Neuronal stem cell (in vitro differentiated cells): ENCODE data around the gene ZSCAN10.

Source experiments
- DNase-seq: peaks from one replicate; pipeline ENCODE4 v3.0.0-alpha.2; 2013; ENCODE audit warnings: low spot score
- H2AFZ ChIP-seq: one replicate; pipeline ENCODE4 v1.6.1; 2013; ENCODE audit warnings: mild to moderate bottlenecking, low read length, inconsistent platforms
- H2AK5ac ChIP-seq: 2 replicates; pipeline ENCODE4 v1.6.1; 2013; ENCODE audit warnings: low read depth, mild to moderate bottlenecking, inconsistent platforms, low read length, moderate library complexity, mixed read lengths
- H2BK120ac ChIP-seq: 2 replicates; pipeline ENCODE4 v1.6.1; 2013; ENCODE audit warnings: low read depth, mild to moderate bottlenecking, inconsistent platforms, low read length, moderate library complexity, mixed read lengths
- H2BK12ac ChIP-seq: one replicate; pipeline ENCODE4 v1.6.1; 2013; ENCODE audit warnings: low read length, inconsistent platforms
- H2BK15ac ChIP-seq: 2 replicates; pipeline ENCODE4 v1.6.1; 2013; ENCODE audit warnings: mild to moderate bottlenecking, low read length, inconsistent platforms, mixed read lengths
- H2BK5ac ChIP-seq: one replicate; pipeline ENCODE4 v1.6.1; 2013; ENCODE audit warnings: inconsistent platforms, mild to moderate bottlenecking, low read length, moderate library complexity
- H3K14ac ChIP-seq: one replicate; pipeline ENCODE4 v1.6.1; 2013; ENCODE audit warnings: low read length, inconsistent platforms
- H3K18ac ChIP-seq: 2 replicates; pipeline ENCODE4 v1.6.1; 2013; ENCODE audit warnings: low read length, inconsistent platforms
- H3K23ac ChIP-seq: 2 replicates; pipeline ENCODE4 v1.6.1; 2013; ENCODE audit warnings: low read depth, mild to moderate bottlenecking, mixed read lengths, low read length, inconsistent platforms; ENCODE audit not compliant: poor library complexity
- H3K27ac ChIP-seq: replicated peaks from 3 replicates; pipeline ENCODE4 v1.5.1; 2013; ENCODE audit warnings: low read length, inconsistent platforms
- H3K27me3 ChIP-seq, 3 experiments: 2 replicates each; pipeline ENCODE4 v1.6.1; 2013; ENCODE audit warnings: low read length in 3 of 3, mild to moderate bottlenecking in 2 of 3, inconsistent platforms in 1 of 3, low read depth in 1 of 3, mixed read lengths in 1 of 3, moderate library complexity in 1 of 3; ENCODE audit not compliant: control insufficient read depth in 3 of 3, insufficient read depth in 3 of 3
- H3K36me3 ChIP-seq, 2 donors: replicated peaks in 1 of 2; 2 replicates each; pipeline ENCODE4 v1.6.1; 2013; ENCODE audit warnings: low read length in 2 of 2; ENCODE audit not compliant: control insufficient read depth in 2 of 2, insufficient read depth in 2 of 2
- H3K4ac ChIP-seq: 2 replicates; pipeline ENCODE4 v1.6.1; 2013; ENCODE audit warnings: inconsistent platforms, mild to moderate bottlenecking, low read length, moderate library complexity
- H3K4me1 ChIP-seq, 2 donors: 1 replicate in 1 of 2; 2 replicates in 1 of 2; pipeline ENCODE4 v1.6.1; 2013; ENCODE audit warnings: low read length in 2 of 2, low read depth in 1 of 2; ENCODE audit not compliant: control insufficient read depth in 2 of 2, insufficient read depth in 1 of 2
- H3K4me2 ChIP-seq: one replicate; pipeline ENCODE4 v1.6.1; 2013; ENCODE audit warnings: mild to moderate bottlenecking, low read length, inconsistent platforms; ENCODE audit not compliant: insufficient read depth, poor library complexity, severe bottlenecking
- H3K4me3 ChIP-seq, 2 donors: 2 replicates each; pipeline ENCODE4 v1.5.1; 2013; ENCODE audit warnings: low read length in 2 of 2, mild to moderate bottlenecking in 2 of 2, inconsistent platforms in 1 of 2, moderate library complexity in 1 of 2
- H3K79me1 ChIP-seq: one replicate; pipeline ENCODE4 v1.6.1; 2013; ENCODE audit warnings: low read depth, mild to moderate bottlenecking, inconsistent platforms, low read length, moderate library complexity
- H3K9ac ChIP-seq: one replicate; pipeline ENCODE4 v1.6.1; 2013; ENCODE audit warnings: mild to moderate bottlenecking, low read depth, low read length, inconsistent platforms; ENCODE audit not compliant: poor library complexity
- H3K9me3 ChIP-seq, 2 donors: replicated peaks in 1 of 2; 2 replicates each; pipeline versions ENCODE3 to v1.6.1; 2013; ENCODE audit warnings: low read length in 2 of 2, mild to moderate bottlenecking in 2 of 2, inconsistent platforms in 1 of 2, low read depth in 1 of 2, mixed read lengths in 1 of 2, moderate library complexity in 1 of 2; ENCODE audit not compliant: control insufficient read depth in 2 of 2, insufficient read depth in 1 of 2
- H4K8ac ChIP-seq: one replicate; pipeline ENCODE4 v1.6.1; 2013; ENCODE audit warnings: low read depth, mild to moderate bottlenecking, inconsistent platforms, low read length, moderate library complexity
- H4K91ac ChIP-seq: one replicate; pipeline ENCODE4 v1.6.1; 2013; ENCODE audit warnings: low read length, low read depth, mild to moderate bottlenecking, inconsistent platforms; ENCODE audit not compliant: poor library complexity
- WGBS, 2 donors: extraction: QIAGEN DNeasy Blood & Tissue Kit; methylation state at CpG; one replicate each; pipeline ENCODE4 v1.1.7; 2013; ENCODE audit warnings: missing lambda C conversion rate in 2 of 2, mixed read lengths in 1 of 2; ENCODE audit not compliant: insufficient read length in 2 of 2, insufficient replicate concordance in 1 of 2; ENCODE audit errors: extremely low coverage in 2 of 2; 5-methylcytosine and 5-hydroxymethylcytosine counted together

The ZSCAN10 gene

GRCh38 chr16:3058139-3059030 lies 40.7 kb downstream of the ZSCAN10 start:
- H3K23ac ChIP-seq = peak overlapping the region; percentile 89
- H3K4me3 ChIP-seq = peak overlapping the region; percentile 58 to 88
- no peak overlapping the region for H3K4ac ChIP-seq
- H3K4me1 ChIP-seq = peaks cover 5 to 7% of the 10 kb centered on the region in 2 donors
- H3K9ac ChIP-seq = peak overlapping the region; percentile 94
- H4K8ac ChIP-seq = no peak overlapping the region
- peaks cover 0 to 2% of the 10 kb centered on the region in 2 donors for H3K9me3 ChIP-seq
- no peak overlapping the region for H2BK5ac ChIP-seq
- peak overlapping the region; percentile 93 for H2AFZ ChIP-seq
- H2BK12ac ChIP-seq = no peak overlapping the region
- peak; percentile 23 for DNase-seq
- WGBS, 2 donors = no CpG with 5 or more reads among the region's 77 CpGs
- H3K27me3 ChIP-seq = peaks cover 0 to 13% (median 0%) of the 10 kb centered on the region in 3 experiments
- H2BK15ac ChIP-seq = peak overlapping the region; percentile 70
- peaks cover 7 to 12% of the 10 kb centered on the region in 2 donors for H3K36me3 ChIP-seq
- H2BK120ac ChIP-seq = no peak overlapping the region
- H3K14ac ChIP-seq = no peak overlapping the region
- H3K27ac ChIP-seq = no peak overlapping the region
- no peak overlapping the region for H4K91ac ChIP-seq
- peak overlapping the region; percentile 94 for H3K18ac ChIP-seq
- H2AK5ac ChIP-seq = peak overlapping the region; percentile 73
- peak overlapping the region; percentile 96 for H3K4me2 ChIP-seq
- H3K79me1 ChIP-seq = peaks cover 1% of the 10 kb centered on the region

- Histone ChIP-seq H2BK12ac (no peak overlapping the region), H3K4me1 (peaks cover 5 to 7% of the 10 kb centered on the region in 2 donors), H3K36me3 (peaks cover 7 to 12% of the 10 kb centered on the region in 2 donors), H3K27me3 (peaks cover 0 to 13% (median 0%) of the 10 kb centered on the region in 3 experiments), H3K18ac (peak overlapping the region; percentile 27), H3K27ac (no peak overlapping the region), H2BK15ac (no peak overlapping the region), H3K14ac (no peak overlapping the region), H4K8ac (no peak overlapping the region), H3K79me1 (peaks cover 1% of the 10 kb centered on the region), H2AFZ (no peak overlapping the region), H4K91ac (no peak overlapping the region), H3K9me3 (peaks cover 0 to 2% of the 10 kb centered on the region in 2 donors), H3K4ac (no peak overlapping the region), H2BK5ac (no peak overlapping the region), H3K23ac (peak overlapping the region; percentile 89), H2AK5ac (no peak overlapping the region), H2BK120ac (no peak overlapping the region), H3K9ac (peak overlapping the region; percentile 38), H3K4me2 (peak overlapping the region; percentile 96), H3K4me3 (no peak overlapping the region)
- no peak for DNase-seq
- no CpG with 5 or more reads among the region's 22 CpGs for WGBS, 2 donors
Measured at GRCh38 chr16:3057181-3058138, 41.6 kb downstream of the ZSCAN10 start.

- H3K79me1 ChIP-seq = peaks cover 1% of the 10 kb centered on the region
- H3K14ac ChIP-seq = no peak overlapping the region
- no peak overlapping the region for H3K4me2 ChIP-seq
- H2BK5ac ChIP-seq = no peak overlapping the region
- no peak overlapping the region for H3K27ac ChIP-seq
- no peak overlapping the region for H3K23ac ChIP-seq
- H3K4me3 ChIP-seq = no peak overlapping the region
- H3K27me3 ChIP-seq = peaks cover 0 to 13% (median 0%) of the 10 kb centered on the region in 3 experiments
- H3K9ac ChIP-seq = peak overlapping the region; percentile 38
- H2BK12ac ChIP-seq = no peak overlapping the region
- no peak overlapping the region for H2BK15ac ChIP-seq
- peaks cover 5 to 7% of the 10 kb centered on the region in 2 donors for H3K4me1 ChIP-seq
- no CpG with 5 or more reads among the region's 19 CpGs for WGBS, 2 donors
- H4K91ac ChIP-seq = no peak overlapping the region
- H2BK120ac ChIP-seq = no peak overlapping the region
- H3K18ac ChIP-seq = no peak overlapping the region
- H3K36me3 ChIP-seq = peaks cover 7 to 12% of the 10 kb centered on the region in 2 donors
- DNase-seq = no peak
- no peak overlapping the region for H2AK5ac ChIP-seq
- H3K9me3 ChIP-seq = peaks cover 0 to 2% of the 10 kb centered on the region in 2 donors
- H3K4ac ChIP-seq = no peak overlapping the region
- no peak overlapping the region for H4K8ac ChIP-seq
- no peak overlapping the region for H2AFZ ChIP-seq
Measured at GRCh38 chr16:3056336-3057180, 42.5 kb downstream of the ZSCAN10 start.
